Trophoblast cell (in vitro differentiated cells and primary cell): ENCODE results near the gene ECM1.

Experiments
- DNase-seq, 2 donors: peaks; one replicate each; pipeline ENCODE4 v3.0.0-alpha.2; 2016
- H2AFZ ChIP-seq: 2 replicates; pipeline ENCODE4 v1.6.1; 2013; ENCODE audit warnings: low read length, moderate library complexity, mild to moderate bottlenecking; ENCODE audit not compliant: insufficient read depth, poor library complexity
- H2AK5ac ChIP-seq: 2 replicates; pipeline ENCODE4 v1.6.1; 2013; ENCODE audit warnings: mild to moderate bottlenecking, low read length
- H2BK120ac ChIP-seq: 2 replicates; pipeline ENCODE4 v1.6.1; 2013; ENCODE audit warnings: low read length, mild to moderate bottlenecking, moderate library complexity; ENCODE audit not compliant: insufficient read depth, poor library complexity
- H2BK12ac ChIP-seq: 2 replicates; pipeline ENCODE4 v1.6.1; 2013; ENCODE audit warnings: mild to moderate bottlenecking, low read length, moderate library complexity
- H2BK5ac ChIP-seq: 2 replicates; pipeline ENCODE4 v1.6.1; 2013; ENCODE audit warnings: low read length, low read depth, moderate library complexity, mild to moderate bottlenecking; ENCODE audit not compliant: poor library complexity
- H3K14ac ChIP-seq: 2 replicates; pipeline ENCODE4 v1.6.1; 2013; ENCODE audit warnings: mild to moderate bottlenecking, low read length
- H3K18ac ChIP-seq: 2 replicates; pipeline ENCODE4 v1.6.1; 2013; ENCODE audit warnings: mild to moderate bottlenecking, low read length
- H3K23ac ChIP-seq: 2 replicates; pipeline ENCODE4 v1.6.1; 2013; ENCODE audit warnings: low read length
- H3K27ac ChIP-seq: 2 replicates; pipeline ENCODE4 v1.5.1; 2013; ENCODE audit warnings: low read depth, mild to moderate bottlenecking, inconsistent platforms, low read length, moderate library complexity
- H3K27me3 ChIP-seq: 2 replicates; pipeline ENCODE4 v1.6.1; 2013; ENCODE audit warnings: inconsistent platforms, mild to moderate bottlenecking, low read length, moderate library complexity; ENCODE audit not compliant: insufficient read depth
- H3K36me3 ChIP-seq, 2 experiments: 1 replicate in 1 of 2; 2 replicates in 1 of 2; pipeline ENCODE4 v1.6.1; 2013; ENCODE audit warnings: low read length in 2 of 2, mild to moderate bottlenecking in 2 of 2, moderate library complexity in 1 of 2; ENCODE audit not compliant: insufficient read depth in 2 of 2, control insufficient read depth in 1 of 2
- H3K4ac ChIP-seq: 2 replicates; pipeline ENCODE4 v1.6.1; 2013; ENCODE audit warnings: low read depth, mild to moderate bottlenecking, low read length, moderate library complexity
- H3K4me1 ChIP-seq, 2 experiments: 1 replicate in 1 of 2; 2 replicates in 1 of 2; pipeline ENCODE4 v1.6.1; 2013; ENCODE audit warnings: low read length in 2 of 2, mild to moderate bottlenecking in 2 of 2, moderate library complexity in 1 of 2; ENCODE audit not compliant: insufficient read depth in 2 of 2, control insufficient read depth in 1 of 2
- H3K4me2 ChIP-seq: 2 replicates; pipeline ENCODE4 v1.6.1; 2013; ENCODE audit warnings: inconsistent platforms, mild to moderate bottlenecking, low read length, moderate library complexity
- H3K4me3 ChIP-seq: 2 replicates; pipeline ENCODE4 v1.5.1; 2013; ENCODE audit warnings: mild to moderate bottlenecking, low read depth, low read length, inconsistent platforms
- H3K79me1 ChIP-seq: one replicate; pipeline ENCODE4 v1.6.1; 2013; ENCODE audit warnings: low read length
- H3K79me2 ChIP-seq: 2 replicates; pipeline ENCODE4 v1.6.1; 2013; ENCODE audit warnings: low read length, mild to moderate bottlenecking; ENCODE audit not compliant: control insufficient read depth, insufficient read depth, poor library complexity
- H3K9ac ChIP-seq: 2 replicates; pipeline ENCODE4 v1.6.1; 2013; ENCODE audit warnings: mild to moderate bottlenecking, low read length
- H3K9me3 ChIP-seq: 2 replicates; pipeline ENCODE4 v1.6.1; 2013; ENCODE audit warnings: low read depth, mild to moderate bottlenecking, control low read depth, inconsistent platforms, low read length; ENCODE audit not compliant: insufficient read depth
- H4K12ac ChIP-seq: 2 replicates; pipeline ENCODE4 v1.6.1; 2013; ENCODE audit warnings: low read depth, mild to moderate bottlenecking, low read length, moderate library complexity
- H4K8ac ChIP-seq: 2 replicates; pipeline ENCODE4 v1.6.1; 2013; ENCODE audit warnings: low read depth, mild to moderate bottlenecking, low read length, moderate library complexity
- H4K91ac ChIP-seq: one replicate; pipeline ENCODE4 v1.6.1; 2013; ENCODE audit warnings: low read depth, mild to moderate bottlenecking, low read length, moderate library complexity
- WGBS: extraction: QIAGEN DNeasy Blood & Tissue Kit; methylation state at CpG from one replicate; pipeline ENCODE4 v1.1.7; 2013; ENCODE audit warnings: missing lambda C conversion rate; ENCODE audit not compliant: insufficient read length, insufficient coverage; ENCODE audit errors: extremely low coverage; 5-methylcytosine and 5-hydroxymethylcytosine counted together

ECM1 gene

DNA sequence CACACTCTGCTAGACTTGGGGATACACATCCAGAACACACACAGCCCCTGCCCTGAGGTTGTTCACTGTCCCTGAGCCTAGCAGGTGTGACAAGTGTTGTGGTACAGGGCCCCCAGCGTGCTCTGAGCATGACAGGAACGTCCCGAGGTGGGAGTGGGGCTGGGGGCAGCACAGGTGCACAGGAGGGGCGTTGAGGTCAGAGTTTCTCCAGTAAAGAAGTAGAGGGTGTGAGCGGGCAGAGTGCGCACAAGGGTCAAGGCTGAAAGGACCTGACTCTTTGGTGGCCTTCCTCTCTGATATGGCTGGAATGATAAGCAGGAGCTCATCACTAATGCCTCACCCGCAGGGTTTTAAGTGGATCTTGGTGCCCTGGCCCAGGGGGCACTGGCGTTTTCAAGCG is 6.4 kb downstream of the ECM1 start:
- H3K14ac ChIP-seq = no peak overlapping the region
- peaks cover 6% of the 10 kb centered on the region for H3K79me1 ChIP-seq
- no peak overlapping the region for H3K4me2 ChIP-seq
- H2BK120ac ChIP-seq = no peak overlapping the region
- peaks cover 3 to 6% of the 10 kb centered on the region in 2 experiments for H3K4me1 ChIP-seq
- DNase-seq = no peak
- H3K9ac ChIP-seq = no peak overlapping the region
- no peak overlapping the region for H2BK5ac ChIP-seq
- H3K27me3 ChIP-seq = no peaks in the 10 kb centered on the region
- H3K4me3 ChIP-seq = no peak overlapping the region
- H3K23ac ChIP-seq = no peak overlapping the region
- H3K36me3 ChIP-seq = peaks cover 4 to 7% of the 10 kb centered on the region in 2 experiments
- H2AFZ ChIP-seq = no peak overlapping the region
- H3K79me2 ChIP-seq = peaks cover 6% of the 10 kb centered on the region
- no peak overlapping the region for H3K27ac ChIP-seq
- H2BK12ac ChIP-seq = no peak overlapping the region
- no peak overlapping the region for H4K91ac ChIP-seq
- no peak overlapping the region for H3K18ac ChIP-seq
- no CpG with 5 or more reads among the region's 9 CpGs for WGBS
- no peak overlapping the region for H3K4ac ChIP-seq
- H2AK5ac ChIP-seq = no peak overlapping the region
- no peaks in the 10 kb centered on the region for H3K9me3 ChIP-seq
- H4K8ac ChIP-seq = no peak overlapping the region
- H4K12ac ChIP-seq = no peak overlapping the region

DNA sequence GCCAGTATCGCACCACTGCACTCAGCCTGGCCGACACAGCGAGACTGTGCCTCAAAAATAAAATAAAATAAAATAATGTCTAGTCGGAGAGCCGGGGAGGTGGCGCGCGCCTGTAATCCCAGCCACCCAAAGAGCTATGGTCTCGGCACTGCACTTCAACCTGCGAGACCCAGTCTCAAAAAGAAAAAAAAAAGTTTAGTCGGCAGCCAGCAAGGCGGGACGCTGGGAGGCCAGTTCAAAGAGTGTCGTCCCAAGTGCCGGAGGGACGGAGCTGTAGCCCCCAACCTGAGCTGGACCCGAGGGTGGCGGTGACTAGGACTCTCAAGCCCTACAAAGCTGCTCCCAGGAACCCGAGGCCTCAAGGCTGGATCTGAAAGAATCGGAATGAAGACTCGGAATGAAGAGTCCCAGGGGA is 7.0 kb downstream of the ECM1 start:
- Histone ChIP-seq H4K91ac (peak overlapping the region; percentile 67), H3K27ac (peak overlapping the region; percentile 6), H2AFZ (peak overlapping the region; percentile 38), H3K36me3 (peaks cover 4 to 7% of the 10 kb centered on the region in 2 experiments), H4K8ac (peak overlapping the region; percentile 40), H2AK5ac (no peak overlapping the region), H3K79me2 (peaks cover 6% of the 10 kb centered on the region), H3K79me1 (peaks cover 6% of the 10 kb centered on the region), H2BK120ac (peak overlapping the region; percentile 50), H3K14ac (peak overlapping the region; percentile 30), H3K9ac (peak overlapping the region; percentile 0), H3K4ac (peak overlapping the region; percentile 60), H3K9me3 (no peaks in the 10 kb centered on the region), H4K12ac (peak overlapping the region; percentile 83), H3K18ac (peak overlapping the region; percentile 63), H3K23ac (no peak overlapping the region), H3K4me3 (peak overlapping the region; percentile 68), H3K4me2 (peak overlapping the region; percentile 74), H3K27me3 (no peaks in the 10 kb centered on the region), H2BK12ac (peak overlapping the region; percentile 34), H3K4me1 (peaks cover 3 to 6% of the 10 kb centered on the region in 2 experiments), H2BK5ac (peak overlapping the region; percentile 77)
- no CpG with 5 or more reads among the region's 21 CpGs for WGBS
- DNase-seq = no peak

DNA sequence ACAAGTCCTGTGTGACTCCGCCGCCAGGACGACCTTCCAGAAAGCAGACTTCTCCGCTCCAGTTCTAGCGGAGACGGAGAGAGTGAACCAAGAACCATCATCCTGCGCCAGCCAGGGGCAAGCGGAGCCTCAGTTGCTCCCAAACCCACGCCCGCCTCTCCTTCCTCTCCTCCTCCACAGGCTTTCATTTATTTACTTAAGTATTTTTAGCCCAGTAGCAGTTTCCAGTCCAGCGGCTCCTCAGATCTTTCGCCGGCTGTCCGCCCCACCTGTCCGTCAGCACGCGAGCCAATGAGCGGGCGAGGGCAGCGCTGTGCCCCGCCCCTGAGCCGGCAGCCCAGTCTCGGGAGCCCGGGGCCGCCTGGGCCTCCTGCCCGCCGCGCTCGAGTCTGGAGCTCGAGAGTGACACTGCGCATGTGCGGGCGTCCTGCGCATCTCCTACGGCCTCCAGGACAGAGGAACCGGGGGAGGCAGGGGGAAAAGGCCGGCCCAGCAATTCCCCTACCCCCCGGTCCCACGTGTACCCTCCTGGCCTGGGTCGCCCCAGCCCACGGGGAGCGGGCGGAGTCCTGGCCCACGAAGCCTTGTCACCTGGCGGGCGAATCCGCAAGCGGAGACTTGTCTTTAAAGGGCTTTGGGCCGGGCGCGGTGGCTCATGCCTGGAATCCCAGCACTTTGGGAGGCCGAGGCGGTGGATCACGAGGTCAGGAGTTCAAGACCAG is 7.6 kb downstream of the ECM1 start, which contains the start of gene FALEC:
FALEC (plus strand) TSS at position 425 of the 722 bp plus-strand sequence.
- H3K14ac ChIP-seq = peak within 1 kb of the TSS; percentile 90
- H3K4ac ChIP-seq = peak within 1 kb of the TSS; percentile 60
- no peak within 1 kb of the TSS for H3K23ac ChIP-seq
- DNase-seq = peak; percentile 97 to 98
- no peaks in the 10 kb centered on the region for H3K27me3 ChIP-seq
- peak within 1 kb of the TSS; percentile 50 for H2BK120ac ChIP-seq
- H3K9ac ChIP-seq = peak within 1 kb of the TSS; percentile 44
- peak within 1 kb of the TSS; percentile 88 for H4K12ac ChIP-seq
- H4K91ac ChIP-seq = peak within 1 kb of the TSS; percentile 78
- peak within 1 kb of the TSS; percentile 77 for H2BK5ac ChIP-seq
- H3K4me1 ChIP-seq = peaks cover 3 to 6% of the 10 kb centered on the region in 2 experiments
- H2AFZ ChIP-seq = peak within 1 kb of the TSS; percentile 94
- peak within 1 kb of the TSS; percentile 6 for H3K27ac ChIP-seq
- peak within 1 kb of the TSS; percentile 71 for H3K18ac ChIP-seq
- peaks cover 6% of the 10 kb centered on the region for H3K79me1 ChIP-seq
- H3K36me3 ChIP-seq = peaks cover 4 to 7% of the 10 kb centered on the region in 2 experiments
- no CpG with 5 or more reads among the region's 54 CpGs for WGBS
- peaks cover 6% of the 10 kb centered on the region for H3K79me2 ChIP-seq
- H2AK5ac ChIP-seq = no peak within 1 kb of the TSS
- peak within 1 kb of the TSS; percentile 84 for H3K4me2 ChIP-seq
- H3K4me3 ChIP-seq = peak within 1 kb of the TSS; percentile 78
- no peaks in the 10 kb centered on the region for H3K9me3 ChIP-seq
- H4K8ac ChIP-seq = peak within 1 kb of the TSS; percentile 92
- peak within 1 kb of the TSS; percentile 34 for H2BK12ac ChIP-seq

DNA sequence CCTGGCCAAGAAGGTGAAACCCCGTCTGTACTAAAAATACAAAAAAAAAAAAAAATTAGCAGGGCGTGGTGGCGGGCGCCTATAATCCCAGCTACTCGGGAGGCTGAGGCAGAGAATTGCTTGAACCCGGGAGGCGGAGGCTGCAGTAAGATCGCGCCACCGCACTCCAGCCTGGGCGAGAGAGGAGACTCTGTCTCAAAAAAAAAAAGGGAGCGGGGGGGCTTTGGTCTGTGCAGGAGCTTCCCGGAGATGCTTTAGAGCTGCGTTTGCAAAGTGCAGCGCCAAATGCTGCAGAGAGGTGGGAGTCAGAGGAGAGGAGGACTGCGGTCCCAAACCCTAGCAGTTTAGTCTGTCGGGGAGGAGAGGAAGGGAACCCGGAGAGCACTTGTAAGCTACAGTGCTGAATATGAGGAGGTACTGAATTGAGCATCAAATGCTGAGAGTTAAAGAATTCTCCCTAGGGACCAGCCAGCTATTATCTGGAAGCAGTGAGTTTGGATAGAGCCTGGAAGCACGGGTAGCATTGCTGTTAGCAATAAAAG is 8.2 kb downstream of the ECM1 start:
- Histone ChIP-seq H3K36me3 (peaks cover under 1 to 7% of the 10 kb centered on the region in 2 experiments), H2BK5ac (no peak overlapping the region), H3K4me1 (peaks cover 3 to 6% of the 10 kb centered on the region in 2 experiments), H3K27ac (no peak overlapping the region), H4K12ac (peak overlapping the region; percentile 44), H3K18ac (no peak overlapping the region), H4K8ac (peak overlapping the region; percentile 46), H3K27me3 (no peaks in the 10 kb centered on the region), H3K4me3 (peak overlapping the region; percentile 12), H4K91ac (peak overlapping the region; percentile 78), H3K23ac (no peak overlapping the region), H3K9me3 (no peaks in the 10 kb centered on the region), H2BK120ac (no peak overlapping the region), H3K4me2 (peak overlapping the region; percentile 65), H3K14ac (no peak overlapping the region), H3K79me1 (peaks cover 6% of the 10 kb centered on the region), H3K4ac (no peak overlapping the region), H3K9ac (no peak overlapping the region), H2BK12ac (no peak overlapping the region), H3K79me2 (peaks cover 6% of the 10 kb centered on the region), H2AK5ac (no peak overlapping the region), H2AFZ (peak overlapping the region; percentile 17)
- DNase-seq = no peak
- WGBS = no CpG with 5 or more reads among the region's 19 CpGs
